Skeletal muscle tissue (tissue), 4 donors: ENCODE data around the gene PRPSAP1. TPM values are rescaled to one million over a fixed set of nuclear protein-coding genes. Genes with fewer than 3 reads are reported as not detected.
A peak's percentile ranks its signal among the peaks of the same experiment; 100 is the strongest.

Source experiments
- H3K27ac ChIP-seq: one replicate; pipeline ENCODE4 v1.7.0; 2013; ENCODE audit warnings: mild to moderate bottlenecking, low read depth, low read length, inconsistent platforms
- H3K27me3 ChIP-seq, 3 donors: one replicate each; pipeline ENCODE4 v1.7.0; 2013; ENCODE audit warnings: low read length in 3 of 3; ENCODE audit not compliant: control insufficient read depth in 3 of 3, insufficient read depth in 3 of 3
- H3K36me3 ChIP-seq, 3 donors: one replicate each; pipeline ENCODE4 v1.7.0; 2013; ENCODE audit warnings: low read length in 3 of 3; ENCODE audit not compliant: control insufficient read depth in 3 of 3, insufficient read depth in 3 of 3
- H3K4me1 ChIP-seq, 3 donors: one replicate each; pipeline ENCODE4 v1.7.0; 2013; ENCODE audit warnings: low read length in 3 of 3, mild to moderate bottlenecking in 3 of 3; ENCODE audit not compliant: control insufficient read depth in 3 of 3, insufficient read depth in 3 of 3
- H3K4me3 ChIP-seq, 3 donors: one replicate each; pipeline ENCODE4 v1.7.0; 2013; ENCODE audit warnings: low read length in 3 of 3
- H3K9ac ChIP-seq, 3 donors: one replicate each; pipeline ENCODE4 v1.7.0; 2013; ENCODE audit warnings: low read length in 3 of 3, mild to moderate bottlenecking in 3 of 3, moderate library complexity in 2 of 3, low read depth in 1 of 3
- H3K9me3 ChIP-seq, 3 donors: one replicate each; pipeline ENCODE4 v1.7.0; 2013; ENCODE audit warnings: low read length in 3 of 3; ENCODE audit not compliant: control insufficient read depth in 3 of 3
- total RNA-seq: library from RNA; depleted of rRNA; stranded (reverse); fragments of >200 nt; gene quantifications from one replicate; pipeline ENCODE4 v1.2.3, GENCODE V29; 2014
- donor health status: Osteomylitis.

PRPSAP1 gene
- total RNA-seq, 1 donor from 2014 or later, result 24.0 TPM

DNA sequence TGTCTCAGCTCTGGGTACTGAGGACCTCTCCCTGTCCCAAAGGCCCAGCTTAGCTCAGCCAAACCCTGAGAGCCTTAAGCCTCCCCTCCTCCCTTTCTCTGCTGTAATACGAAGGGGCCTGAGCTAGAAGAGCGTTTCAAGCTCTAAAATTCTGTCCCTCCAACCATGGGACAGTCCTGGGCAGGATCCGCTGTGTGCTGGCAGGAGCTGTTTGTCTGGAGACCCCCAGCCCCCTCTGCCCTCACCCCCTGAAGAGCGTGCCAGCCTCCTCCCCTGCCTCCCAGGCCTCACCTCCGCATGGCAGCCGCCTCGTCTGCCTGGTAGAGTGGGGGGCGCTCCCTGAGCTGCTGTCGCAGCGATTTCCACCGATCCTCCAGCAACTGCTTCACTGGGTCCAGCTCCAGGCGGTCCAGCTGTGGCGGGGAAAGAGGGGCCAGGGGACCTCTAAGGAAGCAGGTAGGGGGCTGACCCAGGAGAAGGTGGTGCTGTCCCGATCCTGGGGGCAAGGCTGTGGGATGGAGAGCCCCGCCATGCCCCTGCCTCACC lies 73.9 kb downstream of the PRPSAP1 start:
- Histone ChIP-seq H3K9me3 (no peaks in the 10 kb centered on the region), H3K27ac (no peak overlapping the region), H3K4me3 (no peak overlapping the region), H3K36me3 (peaks cover 0 to 3% (median 2%) of the 10 kb centered on the region in 3 donors), H3K9ac (peak overlapping the region in 1 of 3 donors; percentile 64), H3K4me1 (peaks cover 23 to 32% (median 27%) of the 10 kb centered on the region in 3 donors), H3K27me3 (no peaks in the 10 kb centered on the region)

DNA sequence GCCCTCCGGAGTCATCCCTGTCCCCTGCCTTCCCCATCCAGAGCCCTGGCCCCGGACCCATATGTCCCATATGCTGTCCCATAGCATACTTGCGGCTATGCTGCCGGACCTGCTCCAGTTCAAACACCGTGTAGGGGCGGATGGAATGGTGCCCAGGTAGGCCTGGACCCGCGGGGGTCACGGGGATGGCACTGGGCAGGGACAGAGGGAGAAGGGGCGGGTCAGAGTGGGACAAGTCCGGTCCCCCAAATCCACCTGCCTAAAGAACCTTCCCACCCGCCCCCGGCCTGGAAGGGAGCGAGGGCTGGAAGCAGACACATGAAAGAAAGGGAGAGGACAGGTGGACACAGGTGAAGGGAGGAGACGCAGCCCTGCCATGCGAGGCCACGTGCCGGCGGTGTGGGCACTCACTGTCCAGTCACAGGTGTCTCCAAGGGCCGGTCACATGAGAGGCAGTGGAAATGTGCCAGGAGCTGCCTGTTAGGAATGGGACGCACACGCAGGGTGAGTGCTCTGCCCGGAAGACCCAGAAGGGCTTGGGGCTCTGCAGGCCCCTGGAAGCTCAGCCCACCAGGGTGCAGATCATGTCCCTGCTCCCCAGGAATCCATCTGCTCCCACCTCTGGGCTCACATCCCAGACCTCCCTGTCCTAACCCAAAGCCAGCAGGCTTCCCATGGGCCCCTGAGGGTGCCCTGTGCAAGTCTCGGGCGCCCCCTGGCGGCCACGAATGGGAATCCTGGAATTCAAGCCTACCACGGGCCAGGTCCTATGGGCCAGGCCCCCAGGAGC lies 74.6 kb downstream of the PRPSAP1 start:
- Histone ChIP-seq H3K27ac (no peak overlapping the region), H3K36me3 (peaks cover 0 to 3% (median 2%) of the 10 kb centered on the region in 3 donors), H3K27me3 (no peaks in the 10 kb centered on the region), H3K9ac (peak overlapping the region in 1 of 3 donors; percentile 64), H3K9me3 (no peaks in the 10 kb centered on the region), H3K4me1 (peaks cover 25 to 33% (median 27%) of the 10 kb centered on the region in 3 donors), H3K4me3 (peak overlapping the region; percentile 1 to 63 (median 53))

DNA sequence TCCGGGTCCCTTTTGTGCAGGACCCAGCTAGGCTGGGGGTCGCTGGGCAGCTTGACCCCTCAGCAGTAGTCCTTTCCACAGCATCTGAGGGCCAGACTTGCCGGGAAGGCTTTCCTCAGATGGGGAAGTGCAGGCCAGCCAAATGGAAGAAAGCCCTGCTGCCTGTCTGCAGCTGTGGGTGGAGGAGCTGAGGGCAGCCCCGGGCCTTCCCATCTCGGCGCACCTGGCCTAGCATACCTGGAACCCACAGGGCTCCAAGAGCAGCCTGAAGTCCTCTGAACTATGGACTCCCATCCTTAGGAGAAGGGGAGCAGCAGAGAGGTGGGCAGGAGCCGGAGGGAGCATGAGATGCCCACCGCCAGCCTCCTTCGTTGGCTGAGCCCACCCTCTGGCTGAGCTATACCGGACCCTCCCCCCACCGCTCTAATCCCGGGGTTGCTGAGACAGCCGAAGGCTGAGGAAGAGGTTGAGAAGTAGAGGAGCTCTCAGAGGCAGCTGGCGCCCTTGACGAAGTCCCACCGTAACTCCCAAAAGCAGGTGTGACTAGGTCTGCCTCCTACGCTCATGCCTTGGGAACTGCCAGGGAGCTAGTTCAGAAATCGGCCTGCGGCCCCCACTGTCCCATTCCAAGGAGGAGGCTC lies 75.3 kb downstream of the PRPSAP1 start:
- no peaks in the 10 kb centered on the region for H3K9me3 ChIP-seq

DNA sequence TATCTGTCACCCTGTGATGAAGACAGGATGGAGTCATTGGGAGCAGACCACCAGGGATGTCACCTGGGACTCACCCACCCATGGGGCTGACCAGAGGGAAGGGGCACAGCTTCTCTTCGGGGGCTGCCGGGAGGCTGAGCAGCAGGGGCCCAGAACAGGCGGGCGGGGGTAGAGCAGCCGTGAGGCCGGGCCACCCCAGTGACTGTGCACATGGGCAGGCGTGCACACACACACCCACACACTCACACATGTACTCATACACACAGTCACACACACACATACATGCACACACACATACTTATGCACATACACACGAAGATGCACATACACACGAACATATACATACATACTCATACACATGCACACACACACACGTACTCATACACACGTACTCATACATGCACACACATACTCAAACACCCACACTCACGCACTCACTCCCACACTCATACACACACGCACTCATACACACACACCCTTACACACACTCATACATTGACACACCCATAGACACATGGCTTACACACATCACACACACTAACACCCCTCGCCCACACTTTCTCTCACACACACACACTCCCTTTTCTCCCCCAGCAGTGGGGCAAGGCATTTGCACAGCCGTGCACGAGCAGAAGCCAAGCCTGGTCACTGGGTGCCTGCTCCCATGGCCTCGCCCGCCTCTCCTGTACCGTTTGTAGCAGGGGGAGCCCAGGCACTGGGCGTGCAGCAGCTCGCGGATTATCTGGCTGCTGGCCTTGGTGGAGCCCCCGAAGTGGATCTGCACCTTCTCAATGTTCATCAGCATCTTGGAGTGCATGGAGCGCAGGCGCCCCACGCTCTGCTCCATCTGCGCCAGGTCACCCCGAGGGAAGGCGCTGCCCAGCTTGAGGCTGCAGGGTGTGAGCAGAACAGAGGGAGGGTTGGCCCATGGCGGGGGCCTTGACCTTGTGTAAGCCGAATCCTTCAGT lies 76.1 kb downstream of the PRPSAP1 start:
- Histone ChIP-seq H3K9ac (no peak overlapping the region), H3K4me1 (peaks cover 27 to 41% (median 33%) of the 10 kb centered on the region in 3 donors), H3K9me3 (no peaks in the 10 kb centered on the region), H3K27me3 (no peaks in the 10 kb centered on the region), H3K27ac (no peak overlapping the region), H3K36me3 (peaks cover 0 to 3% (median 2%) of the 10 kb centered on the region in 3 donors), H3K4me3 (no peak overlapping the region)

More for the DNA sequence above, 75.3 kb downstream of the PRPSAP1 start:
- no peak overlapping the region for H3K27ac ChIP-seq
- no peak overlapping the region for H3K4me3 ChIP-seq
- H3K36me3 ChIP-seq, result peaks cover 0 to 3% (median 2%) of the 10 kb centered on the region in 3 donors
- no peaks in the 10 kb centered on the region for H3K27me3 ChIP-seq
- H3K9ac ChIP-seq, result peak overlapping the region in 1 of 3 donors; percentile 33
- peaks cover 25 to 35% (median 27%) of the 10 kb centered on the region in 3 donors for H3K4me1 ChIP-seq

DNA sequence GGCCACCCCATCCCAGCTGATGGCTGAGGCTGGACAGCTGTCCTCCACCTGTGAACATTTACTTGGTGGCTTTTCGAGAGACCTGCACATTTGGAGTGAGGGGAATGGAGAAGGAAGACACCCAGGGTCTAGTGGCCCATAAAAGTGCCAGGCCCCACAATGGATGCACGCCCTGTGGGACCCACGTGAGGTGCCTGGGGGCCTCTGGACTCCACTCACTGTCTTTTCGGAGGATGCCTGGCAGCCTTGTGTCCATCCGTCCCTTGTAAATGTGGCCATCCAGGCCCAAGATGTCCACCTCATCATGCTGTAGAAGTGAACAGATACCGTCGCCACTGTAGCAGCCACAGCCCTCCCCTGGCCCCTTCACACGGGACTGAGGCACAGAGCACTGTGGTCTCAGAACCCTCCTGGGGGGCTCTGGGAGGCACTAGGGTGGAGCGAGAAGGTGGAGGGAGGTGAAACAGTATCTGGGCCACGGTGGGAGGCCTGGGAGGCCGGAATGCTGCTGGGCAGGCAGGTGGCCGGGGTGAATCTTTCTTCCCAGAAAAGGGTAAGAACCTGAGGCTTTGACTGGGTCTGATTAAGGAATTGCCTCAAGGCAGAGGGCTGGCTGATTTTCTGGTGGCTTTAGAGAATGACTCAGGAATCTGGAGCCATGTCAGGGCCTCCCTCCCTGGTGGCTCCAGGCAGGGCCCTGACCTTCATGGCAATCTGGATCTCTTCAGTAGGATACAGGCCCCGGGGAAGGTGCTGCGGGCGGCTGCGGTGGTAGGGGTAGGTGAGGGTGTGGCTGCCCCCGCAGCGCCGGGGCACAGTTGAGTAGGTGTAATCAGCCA lies 77.0 kb downstream of the PRPSAP1 start:
- no peak overlapping the region for H3K4me3 ChIP-seq
- no peak overlapping the region for H3K9ac ChIP-seq
- peaks cover 26 to 44% (median 36%) of the 10 kb centered on the region in 3 donors for H3K4me1 ChIP-seq
- H3K27me3 ChIP-seq, result no peaks in the 10 kb centered on the region
- H3K36me3 ChIP-seq, result peaks cover 0 to 3% (median under 1%) of the 10 kb centered on the region in 3 donors
- no peaks in the 10 kb centered on the region for H3K9me3 ChIP-seq
- no peak overlapping the region for H3K27ac ChIP-seq

DNA sequence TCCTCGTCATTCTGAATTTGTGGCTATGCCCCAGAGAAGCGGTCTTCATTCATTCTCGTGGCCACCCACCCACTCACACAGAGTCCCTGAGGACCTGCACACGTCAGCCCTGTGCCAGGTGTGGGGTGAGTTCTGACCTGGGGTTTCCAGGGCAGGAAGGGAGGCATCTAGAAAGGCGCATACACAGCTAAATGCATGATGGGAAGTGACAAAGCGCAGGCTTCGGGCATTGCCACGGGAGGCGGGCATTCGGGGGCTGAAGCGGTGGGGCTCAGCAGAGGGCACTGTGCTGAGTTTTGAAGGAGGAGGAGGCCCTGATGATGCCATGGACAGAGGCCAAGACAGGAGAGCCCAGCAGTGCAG lies 77.7 kb downstream of the PRPSAP1 start:
- H3K4me1 ChIP-seq, result peaks cover 28 to 44% (median 36%) of the 10 kb centered on the region in 3 donors
- no peaks in the 10 kb centered on the region for H3K9me3 ChIP-seq
- no peaks in the 10 kb centered on the region for H3K27me3 ChIP-seq
- no peak overlapping the region for H3K27ac ChIP-seq
- H3K9ac ChIP-seq, result no peak overlapping the region
- no peak overlapping the region for H3K4me3 ChIP-seq
- peaks cover 0 to 3% (median 0%) of the 10 kb centered on the region in 3 donors for H3K36me3 ChIP-seq

DNA sequence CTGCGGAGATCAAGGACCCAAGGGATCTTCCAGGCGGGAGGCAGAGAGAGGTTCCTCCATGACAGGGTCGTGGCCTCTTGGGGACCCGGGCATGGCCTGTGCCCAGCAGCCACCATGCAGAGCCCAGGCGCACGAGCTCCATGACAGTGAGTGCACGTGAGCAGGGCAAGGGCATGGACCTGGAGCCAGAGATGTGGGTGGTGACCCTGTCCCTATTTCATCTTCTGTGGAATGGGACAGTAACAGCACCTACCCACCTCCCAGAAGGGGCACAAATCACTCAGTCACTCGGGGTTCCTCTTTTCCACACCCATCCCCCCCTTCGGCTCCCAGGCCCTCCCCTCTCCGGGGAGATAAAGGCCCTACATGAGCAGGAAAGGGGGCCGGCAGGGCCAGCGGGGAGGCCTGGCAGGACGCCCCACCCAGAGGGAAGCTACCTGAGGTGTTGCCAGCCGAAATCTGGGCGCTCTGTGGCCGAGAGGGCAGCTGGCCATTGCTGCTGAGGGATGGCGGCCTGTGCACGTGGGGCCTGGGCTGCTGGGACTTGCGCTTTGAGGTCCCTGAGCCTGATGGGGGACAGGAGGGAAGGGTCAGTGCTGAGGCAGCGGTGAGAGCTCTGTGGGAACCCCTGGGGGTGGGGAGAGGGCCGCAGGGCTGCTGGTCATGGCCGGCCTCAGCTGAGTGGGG lies 78.2 kb downstream of the PRPSAP1 start:
- Histone ChIP-seq H3K27me3 (no peaks in the 10 kb centered on the region), H3K9me3 (no peaks in the 10 kb centered on the region), H3K4me1 (peaks cover 33 to 48% (median 41%) of the 10 kb centered on the region in 3 donors), H3K4me3 (no peak overlapping the region), H3K27ac (no peak overlapping the region), H3K9ac (no peak overlapping the region), H3K36me3 (peaks cover 0 to 3% (median 0%) of the 10 kb centered on the region in 3 donors)

DNA sequence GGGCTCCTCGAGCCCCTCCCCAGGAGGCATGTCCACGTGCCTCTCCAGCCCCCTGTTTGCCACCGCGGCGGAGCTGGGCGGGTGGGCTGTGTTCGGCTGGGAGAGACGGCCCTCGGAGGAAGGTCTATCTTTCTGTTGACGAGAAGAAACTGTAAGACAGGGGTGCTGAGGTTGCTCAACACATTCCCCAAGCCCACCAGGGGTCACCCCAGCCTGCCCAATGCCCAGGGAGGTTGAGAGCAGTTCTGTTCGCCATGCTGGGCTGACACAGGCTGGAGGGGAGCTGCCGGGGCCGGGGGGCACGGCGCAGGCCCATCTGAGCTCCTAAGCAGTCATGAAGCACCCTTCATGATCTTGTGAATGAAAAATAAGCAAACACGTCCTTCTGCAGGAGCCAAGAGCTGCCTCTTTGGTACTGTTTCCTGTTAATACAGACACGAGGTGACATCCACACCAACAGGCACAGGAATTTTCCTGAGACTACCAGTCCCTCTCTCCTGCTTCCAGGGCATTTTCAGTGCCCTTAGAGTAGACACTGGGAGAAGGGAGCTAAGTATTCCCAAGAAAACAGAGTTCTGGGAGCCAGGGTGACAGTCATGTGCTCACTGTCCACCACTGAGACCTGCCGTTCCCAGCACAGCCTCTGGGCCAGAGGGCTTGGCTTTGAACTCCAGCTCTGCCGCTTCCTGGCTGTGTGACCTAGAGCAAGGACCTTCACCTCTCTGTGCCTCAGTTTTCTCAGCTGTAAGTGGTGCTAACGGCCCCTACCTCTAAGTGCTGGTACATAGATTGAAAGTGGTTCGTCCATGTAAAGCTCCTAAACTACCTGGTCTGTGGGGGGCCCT lies 79.4 kb downstream of the PRPSAP1 start:
- no peak overlapping the region for H3K27ac ChIP-seq
- peaks cover 0 to 3% (median 2%) of the 10 kb centered on the region in 3 donors for H3K36me3 ChIP-seq
- H3K4me1 ChIP-seq, result peaks cover 39 to 51% (median 45%) of the 10 kb centered on the region in 3 donors
- no peak overlapping the region for H3K9ac ChIP-seq
- no peaks in the 10 kb centered on the region for H3K27me3 ChIP-seq
- H3K9me3 ChIP-seq, result no peaks in the 10 kb centered on the region
- no peak overlapping the region for H3K4me3 ChIP-seq
